Measurements from ENCODE around the gene TMEM94. TPM values are rescaled to one million over a fixed set of nuclear protein-coding genes. Genes with fewer than 3 reads are reported as not detected.

TMEM94 gene
- total and polyA plus RNA-seq, 2 of the 13 experiments (the other 11 are each of a cell fraction or from before 2014, with no cell fraction given): 32.6 to 134 TPM

DNA sequence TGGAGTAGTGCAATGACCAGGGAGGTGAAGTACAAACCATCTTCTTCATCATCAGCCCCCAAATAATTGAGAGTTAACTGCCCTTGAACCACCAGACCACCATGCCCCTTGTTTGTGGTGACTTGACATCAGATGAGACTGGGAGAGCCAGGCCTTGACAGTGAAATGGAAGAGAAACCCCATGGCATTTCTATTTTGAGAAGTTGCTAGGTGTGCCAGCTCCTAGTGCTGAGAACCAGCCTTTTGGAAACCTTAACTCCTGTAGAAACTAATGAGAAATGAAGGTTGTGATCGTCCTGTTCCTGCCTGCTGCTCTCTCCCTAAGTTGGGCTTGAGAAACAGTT lies 2.8 kb downstream of the TMEM94 start:
- Histone ChIP-seq H3K9ac (ENCODE audit: insufficient read depth, low read depth, low read length) (peak overlapping the region; percentile 65), H2AFZ (ENCODE audit: low read length) (no peak overlapping the region), H4K20me1 (ENCODE audit: insufficient read depth, low read length) (no peaks in the 10 kb centered on the region), H3K36me3 (replicated peaks in 1 of 2; ENCODE audit: control insufficient read depth in 1 of 2, insufficient read depth in 2 of 2, low read length in 2 of 2) (no peaks in the 10 kb centered on the region), H3K4me3 (replicated peaks in 1 of 3; ENCODE audit: insufficient read depth in 1 of 3, low read depth in 2 of 3, low read length in 3 of 3) (peak overlapping the region; percentile 15 to 51 (median 22); a peak in 5 of 6 replicates), H3K27ac (ENCODE audit: extremely low read length, insufficient read depth, low read length) (peak overlapping the region; percentile 79), H3K79me2 (ENCODE audit: insufficient read depth, low read length) (peaks cover 30% of the 10 kb centered on the region), H3K27me3 (ENCODE audit: control insufficient read depth in 1 of 2, insufficient read depth in 2 of 2, low read length in 2 of 2) (no peaks in the 10 kb centered on the region; a peak in 1 of 5 replicates), H3K4me2 (ENCODE audit: low read depth, low read length) (peak overlapping the region; percentile 74), H3K4me1 (ENCODE audit: insufficient read depth, low read length) (peaks cover 61% of the 10 kb centered on the region), H3K9me3 (ENCODE audit: low read length) (no peaks in the 10 kb centered on the region)
- ChIA-PET CTCF (ENCODE audit: low intra/inter-chr PET ratio, low total read pairs) (no interaction called here), POLR2A (interaction anchor here (0.6 to 2.3 kb wide), 15 partner anchors 9 to 208 kb away, joined by 3 to 22 read pairs (median 5); partner anchors contain the start of genes GRB2, LLGL2, RECQL5 and SAP30BP)
- in situ Hi-C loops (cut with HindIII; ENCODE audit: extremely low pct_ligation_motif_present, low pct_unique_long_range_greater_than_20kb) (no loop called here), intact Hi-C loops (cut with micrococcal nuclease; ENCODE audit: unreplicated experiment) (loop anchor here (5.0 kb wide), 1 partner anchor 53 kb away; no protein-coding TSS in a partner anchor)
- no TSS peak for BruUV-seq (replicated peaks)
- 0% methylated on average over 1 of the region's 1 CpG for WGBS (ENCODE audit: low lambda C conversion rate)
- no peak for DNase-seq (ENCODE audit: low spot score)
- FAIRE-seq: no peak
- no peak for ATAC-seq
- TF ChIP-seq BATF2 (CRISPR knock-in tag; IDR thresholded peaks at IDR 0.05) (no peak), ZNF589 (CRISPR knock-in tag; conservative IDR thresholded peaks at IDR 0.05) (no peak), REST (IDR thresholded peaks at IDR 0.05; ENCODE audit: borderline replicate concordance in 1 of 2, low read depth in 1 of 2, low read length in 2 of 2) (no peak), NFE2L2 (IDR thresholded peaks at IDR 0.05; ENCODE audit: low read length) (no peak), ZNF883 (CRISPR knock-in tag; IDR thresholded peaks at IDR 0.05; ENCODE audit: not compliant biosample characterization) (peak; percentile 7), ZNF790 (CRISPR knock-in tag; IDR thresholded peaks at IDR 0.05; ENCODE audit: borderline replicate concordance) (no peak), FOXP4 (CRISPR knock-in tag; IDR thresholded peaks at IDR 0.05) (no peak), ZBTB1 (CRISPR knock-in tag; IDR thresholded peaks at IDR 0.05; ENCODE audit: borderline replicate concordance) (0 out of 2 replicates have a peak, but pooled peaks have one; percentile 20), NFKBIZ (CRISPR knock-in tag; IDR thresholded peaks at IDR 0.05) (no peak), MEF2D (CRISPR knock-in tag; IDR thresholded peaks at IDR 0.05) (peak; percentile 59; the same call in 1 of the 2 replicates), THAP11 (CRISPR knock-in tag; IDR thresholded peaks at IDR 0.05) (0 out of 2 replicates have a peak, but pooled peaks have one; percentile 5), MLXIP (CRISPR knock-in tag; IDR thresholded peaks at IDR 0.05; ENCODE audit: borderline replicate concordance) (no peak), GLI4 (CRISPR knock-in tag; IDR thresholded peaks at IDR 0.05; ENCODE audit: borderline replicate concordance) (no peak), ZNF432 (CRISPR knock-in tag; IDR thresholded peaks at IDR 0.05; ENCODE audit: borderline replicate concordance) (no peak)

Measured in HepG2 (cell line).